DND-41 (cell line): ENCODE results near the gene GDI1.
A peak's percentile ranks its signal among the peaks of the same experiment; 100 is the strongest.

Experiments
- EZH2 ChIP-seq: IDR thresholded peaks from 3 replicates; pipeline ENCODE4 v1.6.1; 2012; ENCODE audit warnings: borderline replicate concordance, low read depth, mild to moderate bottlenecking, moderate library complexity, low read length, inconsistent platforms; ENCODE audit not compliant: severe bottlenecking
- TF ChIP-seq, protein P1 (sequence below): IDR thresholded peaks from 2 replicates; pipeline ENCODE4 v1.5.1; 2012; ENCODE audit warnings: borderline replicate concordance, low read length, moderate library complexity, mild to moderate bottlenecking; ENCODE audit not compliant: poor library complexity, severe bottlenecking; ENCODE audit errors: extremely low read depth

DNA sequence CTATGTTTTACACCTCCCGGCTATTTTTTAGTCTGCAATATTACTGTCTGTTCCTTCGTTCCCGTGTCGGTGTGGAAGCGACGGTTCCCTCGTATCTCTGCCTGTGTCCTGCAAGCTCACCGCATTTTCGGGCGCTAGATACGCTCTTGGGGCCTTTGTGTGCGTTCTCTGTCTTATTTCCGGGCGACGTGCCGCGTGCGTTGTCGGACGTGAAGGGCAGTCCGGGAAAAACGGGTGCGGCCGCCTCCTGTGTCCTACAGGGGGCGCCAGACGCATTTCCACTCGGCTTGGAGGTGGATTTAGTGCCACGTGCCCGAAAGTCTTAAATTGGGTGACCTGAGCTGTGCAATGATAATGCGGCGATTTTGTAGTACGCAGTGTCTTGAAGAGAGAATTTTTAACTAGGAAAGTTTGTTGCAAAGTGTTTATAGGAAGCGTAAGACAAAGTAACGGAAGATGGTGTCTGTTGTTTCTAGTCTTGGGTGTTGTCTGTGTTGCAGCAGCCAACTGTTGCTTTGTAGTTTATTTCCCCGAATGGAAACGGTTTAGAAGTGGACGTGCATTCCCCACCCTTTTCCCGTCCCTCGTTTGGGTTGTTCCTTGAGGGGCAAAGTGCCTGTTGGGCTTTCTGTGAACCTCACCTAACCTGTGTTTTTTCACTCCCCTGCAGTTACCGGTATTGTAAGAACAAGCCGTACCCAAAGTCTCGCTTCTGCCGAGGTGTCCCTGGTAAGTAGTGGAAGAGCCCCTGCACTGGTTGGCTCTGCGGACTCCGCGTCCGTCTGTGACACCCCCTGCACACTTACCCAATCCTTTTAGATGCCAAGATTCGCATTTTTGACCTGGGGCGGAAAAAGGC, 38.1 kb upstream of the GDI1 start:
- TF ChIP-seq, protein P1, sequence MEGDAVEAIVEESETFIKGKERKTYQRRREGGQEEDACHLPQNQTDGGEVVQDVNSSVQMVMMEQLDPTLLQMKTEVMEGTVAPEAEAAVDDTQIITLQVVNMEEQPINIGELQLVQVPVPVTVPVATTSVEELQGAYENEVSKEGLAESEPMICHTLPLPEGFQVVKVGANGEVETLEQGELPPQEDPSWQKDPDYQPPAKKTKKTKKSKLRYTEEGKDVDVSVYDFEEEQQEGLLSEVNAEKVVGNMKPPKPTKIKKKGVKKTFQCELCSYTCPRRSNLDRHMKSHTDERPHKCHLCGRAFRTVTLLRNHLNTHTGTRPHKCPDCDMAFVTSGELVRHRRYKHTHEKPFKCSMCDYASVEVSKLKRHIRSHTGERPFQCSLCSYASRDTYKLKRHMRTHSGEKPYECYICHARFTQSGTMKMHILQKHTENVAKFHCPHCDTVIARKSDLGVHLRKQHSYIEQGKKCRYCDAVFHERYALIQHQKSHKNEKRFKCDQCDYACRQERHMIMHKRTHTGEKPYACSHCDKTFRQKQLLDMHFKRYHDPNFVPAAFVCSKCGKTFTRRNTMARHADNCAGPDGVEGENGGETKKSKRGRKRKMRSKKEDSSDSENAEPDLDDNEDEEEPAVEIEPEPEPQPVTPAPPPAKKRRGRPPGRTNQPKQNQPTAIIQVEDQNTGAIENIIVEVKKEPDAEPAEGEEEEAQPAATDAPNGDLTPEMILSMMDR = peak; percentile 89
- no peak for TF ChIP-seq EZH2
